LNCaP clone FGC (cell line): Measurements from ENCODE around the gene HLTF.
"Not testable (repeated sequence)": the region's sequence is repeated elsewhere in the genome, so short reads cannot be mapped to it uniquely, and the experiment has no call there.

Source experiments
- DNase-seq: peaks from one replicate; pipeline ENCODE4 v3.0.0-alpha.2; 2011; ENCODE audit warnings: low read depth
- H3K4me3 ChIP-seq: 2 replicates; pipeline ENCODE4 v1.5.1; 2011; ENCODE audit warnings: mild to moderate bottlenecking, low read depth, low read length, control low read depth
- CTCF ChIP-seq: IDR thresholded peaks from 2 replicates; pipeline ENCODE4 v1.5.1; 2012; ENCODE audit warnings: mild to moderate bottlenecking; ENCODE audit not compliant: control insufficient read depth, insufficient read depth; ENCODE audit errors: extremely low read depth

Gene HLTF

GRCh38 chr3:149101154-149101553 is 14.8 kb upstream of the HLTF start:
- no peak for DNase-seq
- no peak for TF ChIP-seq CTCF
- H3K4me3 ChIP-seq = no peak overlapping the region

GRCh38 chr3:149097987-149098386 is 11.7 kb upstream of the HLTF start:
- not testable (repeated sequence) for H3K4me3 ChIP-seq, DNase-seq

DNA sequence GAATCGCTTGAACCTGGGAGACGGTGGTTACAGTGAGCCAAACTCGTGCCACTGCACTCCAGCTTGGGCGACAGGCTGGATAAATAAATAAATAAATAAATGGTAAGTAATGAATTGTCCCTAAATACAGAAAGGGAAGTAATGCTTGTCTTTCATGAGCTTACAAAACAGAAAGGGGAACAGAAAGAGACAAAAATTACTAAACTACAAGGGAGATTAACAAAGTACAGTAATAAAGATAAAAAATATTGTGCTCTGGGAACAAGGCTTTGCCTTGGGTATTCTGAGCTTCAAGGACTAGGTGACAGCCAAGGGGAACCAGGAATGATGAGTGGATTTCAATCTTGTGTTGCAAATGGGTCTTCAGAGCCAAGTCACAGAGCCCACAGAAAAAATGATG is 9.2 kb upstream of the HLTF start:
- TF ChIP-seq CTCF = no peak
- DNase-seq = no peak
- H3K4me3 ChIP-seq = no peak overlapping the region

- no peak for TF ChIP-seq CTCF
- no peak for DNase-seq
- H3K4me3 ChIP-seq = no peak overlapping the region
Measured at GRCh38 chr3:149091983-149092382, 5.7 kb upstream of the HLTF start.

DNA sequence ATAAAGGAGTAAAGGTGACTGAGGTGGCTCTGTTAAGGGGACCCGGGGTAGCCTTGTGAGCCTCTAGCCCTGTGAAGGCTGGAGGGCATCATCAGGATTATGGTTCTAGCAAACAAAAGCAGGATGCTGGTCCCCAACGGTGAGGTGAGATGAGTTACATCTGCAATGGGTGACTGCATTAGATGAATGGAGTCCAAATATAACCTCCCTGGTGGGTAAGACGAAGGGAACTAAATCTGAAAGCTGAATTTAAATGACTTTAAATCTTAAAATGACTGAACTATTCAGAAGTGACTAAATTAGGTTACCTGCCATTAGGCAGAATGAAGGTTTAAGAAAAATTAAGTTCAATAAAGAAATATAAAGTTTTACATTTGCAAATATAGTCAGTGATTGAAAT is 4.6 kb upstream of the HLTF start:
- TF ChIP-seq CTCF = no peak

GRCh38 chr3:149090461-149090860 is 4.1 kb upstream of the HLTF start:
- no peak for TF ChIP-seq CTCF
- no peak overlapping the region for H3K4me3 ChIP-seq
- no peak for DNase-seq

More for the DNA sequence above, 4.6 kb upstream of the HLTF start:
- no peak for DNase-seq
- no peak overlapping the region for H3K4me3 ChIP-seq

DNA sequence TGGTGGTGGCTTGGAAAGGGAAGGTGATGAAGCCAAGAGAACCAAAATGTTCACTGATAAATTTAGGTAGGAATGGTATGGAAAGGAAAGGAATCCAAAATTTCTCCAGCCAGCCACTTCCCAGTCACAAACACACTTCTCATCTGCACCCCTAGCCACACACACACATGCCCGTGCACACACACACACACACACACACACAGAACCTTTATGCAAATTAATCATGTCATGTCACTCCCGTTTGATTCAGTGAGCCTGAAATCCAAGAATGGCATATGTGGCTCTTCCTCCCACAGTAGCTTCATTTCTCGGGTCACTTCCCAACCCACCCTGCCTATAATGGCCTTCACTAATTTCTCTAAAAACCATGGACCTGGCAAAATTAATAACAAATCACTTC is 3.1 kb upstream of the HLTF start:
- no peak for DNase-seq
- no peak for TF ChIP-seq CTCF
- no peak overlapping the region for H3K4me3 ChIP-seq

- TF ChIP-seq CTCF = no peak
- no peak overlapping the region for H3K4me3 ChIP-seq
- DNase-seq = no peak
Measured at GRCh38 chr3:149087208-149087607, 875 bp upstream of the HLTF start.
